GM21367 (cell line): ENCODE results near the gene GPR17.

Experiments used
- ATAC-seq: cut with Tn5 transposase; IDR thresholded peaks from one replicate; pipeline ENCODE4 v1.9.1; 2021; ENCODE audit not compliant: unreplicated experiment

Gene GPR17

DNA sequence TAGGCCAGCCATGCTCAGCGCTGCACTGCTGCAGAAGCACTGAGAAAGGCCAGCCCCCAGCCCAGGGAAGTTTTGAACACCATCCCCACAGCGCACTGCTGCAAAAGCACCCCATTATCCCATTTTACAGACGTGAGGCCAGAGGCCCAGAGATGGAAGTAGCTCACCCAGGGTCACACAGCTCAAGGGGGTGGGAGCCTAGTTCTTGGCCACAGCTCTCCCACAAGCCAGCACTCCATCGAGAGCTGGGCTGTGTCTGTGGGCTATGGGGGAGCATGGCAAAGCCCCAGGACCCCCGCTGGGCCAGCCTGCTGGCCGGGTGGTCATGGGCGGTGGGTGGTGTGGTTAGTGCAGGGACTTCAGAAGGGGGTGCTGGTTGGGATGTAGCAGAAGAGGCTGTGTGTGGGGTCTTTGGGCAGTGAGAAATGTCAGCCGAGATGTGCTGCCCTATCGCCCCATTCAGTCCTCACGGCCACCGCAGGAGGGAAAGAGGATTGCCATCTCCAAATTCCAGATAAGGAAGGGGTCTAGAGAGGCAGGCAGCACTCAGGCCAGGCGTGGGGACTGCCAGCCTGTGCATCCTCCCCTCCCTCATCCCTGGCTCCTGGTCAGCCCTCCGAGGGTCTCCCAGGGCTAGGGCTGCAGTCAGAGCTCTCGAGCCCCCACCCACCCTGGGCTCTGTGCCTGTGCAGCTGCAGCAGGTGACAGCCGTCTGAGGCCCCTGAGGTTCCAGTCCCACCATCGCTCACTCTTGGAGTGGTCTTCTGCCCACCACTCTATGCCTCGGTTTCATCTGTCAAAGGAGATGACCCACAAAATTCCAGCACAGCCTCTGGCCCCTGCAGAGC lies 17.0 kb upstream of the GPR17 start:
- ATAC-seq, result no peak

DNA sequence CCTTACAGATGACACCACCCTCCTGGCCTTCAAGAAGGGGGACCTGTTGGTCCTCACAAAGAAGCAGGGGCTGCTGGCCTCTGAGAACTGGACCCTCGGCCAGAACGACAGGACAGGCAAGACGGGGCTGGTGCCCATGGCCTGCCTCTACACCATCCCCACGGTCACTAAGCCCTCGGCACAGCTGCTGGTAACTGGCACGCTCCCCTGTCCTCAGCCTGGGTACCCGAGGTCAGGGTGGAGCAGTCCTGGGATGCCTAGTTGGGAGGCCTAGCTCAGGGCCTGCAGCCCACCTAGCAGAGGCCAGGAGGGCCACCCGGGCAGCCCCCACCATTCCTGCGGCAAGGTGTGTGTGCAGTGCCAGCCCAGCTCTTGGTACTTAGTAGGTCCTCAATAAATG lies 16.3 kb upstream of the GPR17 start:
- ATAC-seq, result no peak

DNA sequence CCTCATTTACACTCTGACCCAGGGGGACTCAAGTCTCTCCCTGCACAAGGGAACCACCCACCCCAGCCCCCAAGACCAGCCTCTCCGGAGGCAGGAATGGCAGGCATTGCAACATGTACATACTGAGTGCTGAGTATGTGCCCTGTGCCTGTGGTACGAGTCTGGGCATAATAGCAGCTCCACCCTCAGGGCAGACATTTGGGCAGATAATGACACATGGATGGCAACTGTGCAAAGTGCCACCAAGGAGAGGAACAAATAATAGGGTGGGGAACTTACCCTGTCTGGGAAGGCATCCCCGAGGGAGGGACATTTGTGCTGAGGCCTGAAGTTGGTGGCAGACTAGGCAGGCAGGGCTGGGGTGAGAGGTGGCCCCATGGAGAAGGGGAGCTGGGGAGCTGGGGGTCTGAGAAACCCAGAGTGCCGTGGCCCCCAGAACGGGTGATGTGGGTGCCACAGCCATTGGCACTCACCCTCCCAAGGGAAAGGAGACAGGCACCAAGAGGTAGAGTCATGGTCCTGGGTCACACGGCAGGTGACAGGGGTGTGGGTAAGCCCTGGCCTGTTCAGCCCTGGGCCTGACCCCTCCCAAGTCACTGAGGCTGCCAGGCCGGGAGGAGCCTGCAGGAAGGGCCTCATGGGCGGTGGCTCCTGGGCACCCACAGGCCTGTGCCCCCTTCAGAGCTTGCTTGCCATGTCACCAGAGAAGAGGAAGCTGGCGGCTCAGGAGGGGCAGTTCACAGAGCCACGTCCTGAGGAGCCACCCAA lies 15.7 kb upstream of the GPR17 start:
- no peak for ATAC-seq

DNA sequence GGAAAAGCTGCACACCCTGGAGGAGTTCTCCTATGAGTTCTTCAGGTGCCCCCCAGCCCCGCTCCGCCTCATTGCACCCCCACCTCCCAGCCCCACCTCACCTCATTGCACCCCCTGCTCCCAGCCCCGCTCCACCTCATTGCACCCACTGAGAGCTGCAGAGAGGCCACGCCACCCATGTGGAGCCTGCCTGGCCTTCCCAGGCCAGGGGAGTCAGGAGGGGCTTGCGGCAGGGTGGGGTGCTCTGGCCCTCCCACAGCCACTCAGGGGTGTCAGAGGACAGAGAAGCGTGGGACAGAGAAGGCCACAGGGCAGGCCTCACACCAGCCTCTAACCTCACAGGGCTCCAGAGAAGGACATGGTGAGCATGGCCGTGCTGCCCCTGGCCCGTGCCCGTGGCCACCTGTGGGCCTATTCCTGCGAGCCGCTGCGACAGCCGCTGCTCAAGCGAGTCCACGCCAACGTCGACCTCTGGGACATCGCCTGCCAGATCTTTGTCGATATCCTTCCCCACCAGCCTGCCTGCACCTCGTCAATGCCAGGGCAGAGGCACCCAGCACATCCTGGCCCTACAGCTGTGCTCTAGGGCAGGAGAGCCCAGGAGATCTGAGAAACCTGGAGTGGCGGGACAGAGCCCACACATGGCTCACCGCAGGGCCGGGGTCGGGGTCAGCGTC lies 15.0 kb upstream of the GPR17 start:
- no peak for ATAC-seq

DNA sequence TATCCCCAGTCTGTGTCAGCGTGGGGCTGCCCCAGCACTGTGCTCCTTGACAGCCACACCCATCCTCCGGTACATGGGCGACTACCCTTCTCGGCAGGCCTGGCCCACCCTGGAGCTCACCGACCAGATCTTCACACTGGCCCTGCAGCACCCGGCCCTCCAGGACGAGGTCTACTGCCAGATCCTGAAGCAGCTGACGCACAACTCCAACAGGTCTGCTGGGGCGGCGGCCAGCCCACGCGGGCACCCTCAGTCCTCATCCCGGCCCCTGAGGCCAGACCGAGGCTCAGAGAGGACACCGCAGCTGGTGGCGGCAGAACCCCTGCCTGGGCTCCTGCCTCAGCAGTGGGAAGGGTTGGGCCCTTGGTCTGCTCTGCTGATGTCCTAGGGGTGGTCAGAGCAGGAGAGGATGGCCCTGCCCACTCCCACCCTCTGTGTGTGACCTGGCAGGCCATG lies 14.4 kb upstream of the GPR17 start:
- ATAC-seq, result no peak

DNA sequence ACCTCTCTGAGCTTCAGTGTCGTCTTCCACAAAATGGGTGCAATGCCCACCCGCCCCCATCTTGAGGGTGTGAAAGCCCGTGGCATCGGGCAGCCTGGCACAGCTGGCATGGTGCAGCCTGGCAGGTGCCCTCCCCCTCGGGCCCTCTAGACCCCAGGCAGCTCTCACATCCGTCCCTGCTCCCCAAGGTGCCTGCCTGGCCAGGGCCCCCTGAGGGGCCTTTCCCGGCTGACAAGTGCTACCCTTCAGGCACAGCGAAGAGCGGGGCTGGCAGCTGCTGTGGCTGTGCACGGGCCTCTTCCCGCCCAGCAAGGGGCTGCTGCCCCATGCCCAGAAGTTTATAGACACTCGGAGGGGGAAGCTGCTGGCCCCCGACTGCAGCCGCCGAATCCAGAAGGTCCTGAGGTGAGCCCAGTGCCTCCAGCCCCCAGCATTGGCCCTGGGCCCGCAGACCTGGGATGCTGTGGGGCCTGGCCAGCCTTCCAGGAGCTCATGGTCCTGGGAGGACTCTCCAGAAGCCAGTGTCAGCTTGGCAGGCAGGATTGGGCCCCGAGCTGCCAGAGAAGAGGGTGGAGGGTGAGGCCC lies 13.9 kb upstream of the GPR17 start:
- ATAC-seq, result no peak

DNA sequence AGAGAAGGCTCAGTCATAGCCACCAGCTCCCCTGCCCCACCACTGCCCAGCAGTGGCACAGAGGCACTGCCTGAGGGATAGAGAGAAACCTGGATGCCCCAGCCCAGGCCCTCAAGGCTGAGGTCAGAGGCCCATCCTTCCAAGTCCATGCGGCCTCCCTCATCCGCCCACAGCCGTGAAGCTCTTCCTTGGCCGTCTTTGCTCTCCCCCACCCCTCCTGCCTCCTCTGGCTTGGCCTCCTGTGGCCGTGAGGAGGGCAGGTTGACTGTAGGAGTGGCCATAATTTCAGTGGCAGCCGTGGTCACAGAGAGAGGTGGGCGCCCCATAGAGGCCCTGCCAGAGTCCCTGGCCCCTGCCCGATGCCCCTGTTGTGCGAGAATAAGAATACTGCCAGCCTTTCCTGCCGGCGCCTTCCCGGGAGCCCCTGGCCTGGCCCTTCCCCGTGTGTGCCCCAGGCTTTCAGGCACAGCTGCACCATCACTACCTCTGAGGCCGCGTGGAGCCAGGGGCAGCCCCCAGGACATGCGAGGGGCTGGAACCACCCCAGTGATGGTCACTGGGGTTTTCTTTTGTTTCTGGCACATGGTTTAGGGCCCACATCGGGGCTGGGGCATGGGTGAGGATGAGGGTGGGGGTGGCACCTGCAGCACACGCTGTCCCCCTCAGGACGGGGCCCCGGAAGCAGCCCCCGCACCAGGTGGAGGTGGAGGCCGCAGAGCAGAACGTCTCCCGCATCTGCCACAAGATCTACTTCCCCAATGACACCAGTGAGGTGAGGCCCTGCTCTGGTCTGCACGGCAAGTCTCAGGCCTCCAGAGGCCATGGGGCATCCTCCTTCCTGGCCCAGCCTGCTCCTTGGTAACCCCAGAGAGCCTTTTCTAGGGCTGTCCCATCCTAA lies 13.1 kb upstream of the GPR17 start:
- ATAC-seq, result peak; percentile 42

DNA sequence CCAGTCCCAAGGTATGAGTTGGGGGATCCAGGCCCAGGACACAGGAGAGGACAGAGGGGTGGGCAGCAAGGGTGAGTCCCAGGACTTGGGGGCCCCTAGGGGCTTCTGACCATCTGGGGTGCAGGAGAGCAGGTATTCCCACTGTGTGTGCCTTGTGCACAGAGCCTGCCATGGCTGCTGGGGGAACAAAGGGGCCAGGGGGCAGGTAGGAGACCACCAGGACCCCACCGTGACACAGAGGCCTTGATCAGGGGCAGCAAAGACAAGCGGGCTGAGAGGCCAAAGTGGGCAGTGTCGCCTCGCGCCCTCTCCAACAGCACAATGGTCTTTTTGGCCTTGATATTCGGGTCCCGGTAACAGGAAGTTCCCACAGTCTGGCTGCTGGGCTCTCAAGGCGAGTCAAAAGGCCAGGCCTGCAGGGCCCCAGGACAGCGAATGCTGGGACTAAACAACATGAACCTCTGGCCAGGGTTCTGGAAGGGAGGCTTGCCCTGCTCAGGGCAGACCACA lies 12.3 kb upstream of the GPR17 start:
- ATAC-seq, result no peak

DNA sequence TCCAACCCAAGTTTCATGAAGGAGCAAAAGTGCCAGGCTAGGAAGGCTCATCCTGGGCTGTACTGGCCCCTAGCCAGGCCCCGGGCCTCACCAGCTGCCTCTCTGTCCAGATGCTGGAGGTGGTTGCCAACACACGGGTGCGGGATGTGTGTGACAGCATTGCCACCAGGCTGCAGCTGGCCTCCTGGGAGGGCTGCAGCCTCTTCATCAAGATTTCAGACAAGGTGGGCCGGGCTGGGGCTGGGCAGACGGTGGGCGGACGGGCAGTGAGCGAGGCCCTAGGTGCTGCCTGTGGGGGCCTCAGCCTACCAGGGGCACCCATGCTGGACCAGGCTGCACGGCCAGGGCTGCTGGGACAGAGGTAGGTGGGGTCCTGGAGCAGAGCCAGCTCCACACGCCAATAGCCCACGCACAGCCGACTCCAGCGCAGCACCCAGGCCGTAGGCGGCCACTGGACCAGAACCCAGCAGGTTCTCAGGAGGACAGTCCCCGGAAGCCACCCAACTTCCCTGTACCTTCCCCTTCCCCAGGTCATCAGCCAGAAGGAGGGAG lies 11.8 kb upstream of the GPR17 start:
- ATAC-seq, result no peak

DNA sequence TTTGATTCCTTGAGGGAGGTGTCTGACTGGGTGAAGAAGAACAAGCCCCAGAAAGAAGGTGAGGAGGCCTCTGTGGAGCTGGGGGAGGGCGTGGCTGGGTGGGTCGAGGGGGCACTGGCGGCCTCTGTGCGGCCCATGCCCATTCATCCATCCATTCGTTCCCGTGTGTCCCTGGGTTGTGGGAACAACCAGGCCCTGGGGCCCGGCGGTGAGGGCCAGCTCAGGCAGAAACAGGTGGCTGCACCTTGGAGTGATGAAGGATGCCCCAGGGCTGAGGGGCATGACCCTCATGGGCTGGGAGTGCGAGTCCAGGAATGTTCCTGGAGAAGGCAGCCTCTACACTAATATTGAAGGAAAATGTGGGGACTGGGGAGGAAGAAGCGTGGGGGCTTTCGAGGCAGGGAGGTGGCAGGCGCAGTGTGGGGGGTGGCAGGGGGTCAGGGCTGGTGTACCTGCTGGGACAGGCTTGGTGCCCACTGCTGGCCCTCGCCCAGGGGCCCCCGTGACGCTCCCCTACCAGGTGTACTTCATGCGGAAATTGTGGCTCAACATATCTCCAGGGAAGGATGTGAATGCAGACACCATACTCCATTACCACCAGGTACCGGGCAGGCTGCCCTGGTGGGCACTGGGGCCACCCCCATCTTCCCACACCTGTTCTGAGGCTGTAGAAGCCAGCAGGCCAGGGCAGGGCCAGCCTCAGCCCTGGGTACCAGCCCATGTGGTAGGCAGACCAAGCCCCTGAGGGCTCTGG lies 11.2 kb upstream of the GPR17 start:
- no peak for ATAC-seq

DNA sequence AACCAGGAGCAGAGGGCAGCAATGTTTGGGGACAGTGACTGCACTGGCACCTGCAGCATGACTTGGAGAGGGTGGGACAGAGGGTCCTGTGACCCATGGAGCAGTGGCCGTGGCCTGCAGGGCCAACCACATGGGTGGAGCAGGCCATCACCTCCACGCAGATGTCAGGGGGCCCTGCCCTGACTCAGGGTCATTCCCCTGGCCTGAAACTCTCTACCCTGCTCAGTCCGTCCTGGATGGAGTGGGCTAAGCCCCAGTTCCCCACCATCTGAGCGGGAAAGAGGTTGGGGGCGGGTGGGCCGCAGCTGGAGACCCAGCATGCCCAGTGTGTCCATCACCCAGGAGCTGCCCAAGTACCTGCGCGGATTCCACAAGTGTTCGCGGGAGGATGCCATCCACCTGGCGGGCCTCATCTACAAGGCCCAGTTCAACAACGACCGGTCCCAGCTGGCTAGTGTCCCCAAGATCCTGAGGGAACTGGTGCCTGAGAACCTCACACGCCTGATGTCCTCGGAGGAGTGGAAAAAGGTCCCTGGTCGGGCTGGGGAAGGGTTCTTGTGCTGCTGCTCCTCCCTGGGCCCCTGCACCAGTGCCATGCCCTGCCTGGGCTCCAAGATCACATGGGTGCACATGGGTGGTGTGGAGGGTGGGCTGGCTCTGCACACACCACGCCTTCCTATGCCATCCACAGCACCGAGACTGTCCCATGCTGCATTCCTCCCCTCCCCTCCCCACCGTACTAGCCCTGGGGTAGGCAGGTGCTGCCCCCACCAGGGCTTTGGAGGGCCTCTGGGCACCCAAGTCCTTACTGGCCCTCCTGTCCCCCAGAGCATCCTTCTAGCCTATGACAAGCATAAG lies 10.3 kb upstream of the GPR17 start:
- ATAC-seq, result no peak

DNA sequence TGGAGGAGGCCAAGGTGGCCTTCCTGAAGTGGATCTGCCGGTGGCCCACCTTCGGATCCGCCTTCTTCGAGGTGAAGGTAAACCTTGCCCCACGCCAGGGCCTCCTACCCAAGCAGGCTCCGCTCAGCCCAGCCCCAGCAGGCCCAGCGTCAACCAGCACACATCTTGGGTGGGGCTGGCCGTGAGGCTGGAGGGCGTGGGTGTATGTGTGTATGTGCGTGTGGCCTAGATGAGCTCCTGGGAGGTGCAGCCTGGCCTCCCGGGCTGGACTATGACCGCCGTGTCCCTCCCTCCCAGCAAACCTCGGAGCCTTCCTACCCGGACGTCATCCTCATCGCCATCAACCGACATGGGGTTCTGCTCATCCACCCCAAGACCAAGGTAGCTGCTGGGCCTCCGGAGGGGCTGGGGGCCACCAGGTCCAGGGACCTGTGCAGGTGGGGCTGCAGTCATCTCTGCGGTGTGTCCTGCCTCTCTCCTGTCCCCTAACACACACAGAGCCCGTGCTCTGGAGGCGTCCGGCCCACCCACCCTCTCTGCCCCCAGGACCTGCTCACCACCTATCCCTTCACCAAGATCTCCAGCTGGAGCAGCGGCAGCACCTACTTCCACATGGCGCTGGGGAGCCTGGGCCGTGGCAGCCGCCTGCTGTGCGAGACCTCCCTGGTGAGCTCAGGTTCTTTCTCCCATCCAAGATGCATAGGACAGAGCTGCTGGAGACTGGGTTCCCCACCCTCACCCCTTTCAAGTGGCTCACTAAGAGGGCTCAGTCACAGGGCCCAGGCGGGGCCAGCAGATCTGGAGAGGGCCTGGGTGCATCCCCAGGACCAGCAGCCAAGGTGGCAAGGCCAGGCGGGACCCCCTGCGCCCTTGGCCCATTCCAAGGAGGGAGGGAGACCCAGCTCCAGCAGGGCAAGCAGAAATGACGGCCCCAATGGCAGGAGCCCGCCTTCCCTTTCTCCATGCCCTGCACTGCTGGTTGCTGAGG lies 9.4 kb upstream of the GPR17 start:
- no peak for ATAC-seq

DNA sequence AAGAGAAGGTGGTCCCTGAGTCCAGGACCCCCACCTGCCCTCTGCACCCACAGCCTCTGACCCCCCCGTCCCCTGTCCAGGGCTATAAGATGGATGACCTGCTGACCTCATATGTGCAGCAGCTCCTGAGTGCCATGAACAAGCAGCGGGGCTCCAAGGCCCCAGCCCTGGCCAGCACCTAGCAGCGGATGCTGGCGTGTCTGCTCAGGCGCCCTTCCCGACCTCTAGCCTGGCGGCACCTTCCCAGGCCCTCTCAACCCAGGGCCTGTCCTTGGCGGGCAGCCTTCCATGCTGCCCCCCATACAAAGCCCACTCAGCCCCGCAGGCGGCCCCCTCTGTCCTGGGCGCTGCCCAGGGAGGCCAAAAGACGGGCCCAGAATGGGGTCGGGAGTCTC lies 8.7 kb upstream of the GPR17 start:
- ATAC-seq, result no peak

DNA sequence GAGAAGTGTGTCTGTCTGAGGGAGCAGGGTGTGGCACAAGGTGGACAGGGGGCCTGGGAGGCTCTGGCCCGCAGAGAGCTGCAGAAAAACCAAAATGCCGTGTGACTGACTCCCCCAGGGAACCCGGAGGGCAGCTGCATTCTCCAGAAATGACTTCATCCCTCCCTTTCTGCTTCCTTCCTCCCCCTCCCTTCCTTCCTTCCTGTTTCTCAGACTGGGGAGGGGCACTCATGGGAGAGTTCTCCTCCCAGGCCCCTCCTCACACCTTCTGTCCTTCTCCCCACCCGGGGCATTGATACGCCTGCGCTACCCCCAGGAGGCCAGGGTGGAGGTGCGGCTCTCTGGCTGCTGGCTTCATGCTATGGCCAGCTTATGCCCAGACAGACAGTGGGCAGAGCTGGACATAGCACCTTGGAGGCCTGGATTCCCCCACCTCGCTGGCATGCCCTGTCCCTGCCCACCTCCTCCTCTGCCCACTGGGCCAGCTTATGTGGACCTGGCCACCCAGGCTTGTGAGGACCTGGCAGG lies 8.2 kb upstream of the GPR17 start:
- ATAC-seq, result no peak

DNA sequence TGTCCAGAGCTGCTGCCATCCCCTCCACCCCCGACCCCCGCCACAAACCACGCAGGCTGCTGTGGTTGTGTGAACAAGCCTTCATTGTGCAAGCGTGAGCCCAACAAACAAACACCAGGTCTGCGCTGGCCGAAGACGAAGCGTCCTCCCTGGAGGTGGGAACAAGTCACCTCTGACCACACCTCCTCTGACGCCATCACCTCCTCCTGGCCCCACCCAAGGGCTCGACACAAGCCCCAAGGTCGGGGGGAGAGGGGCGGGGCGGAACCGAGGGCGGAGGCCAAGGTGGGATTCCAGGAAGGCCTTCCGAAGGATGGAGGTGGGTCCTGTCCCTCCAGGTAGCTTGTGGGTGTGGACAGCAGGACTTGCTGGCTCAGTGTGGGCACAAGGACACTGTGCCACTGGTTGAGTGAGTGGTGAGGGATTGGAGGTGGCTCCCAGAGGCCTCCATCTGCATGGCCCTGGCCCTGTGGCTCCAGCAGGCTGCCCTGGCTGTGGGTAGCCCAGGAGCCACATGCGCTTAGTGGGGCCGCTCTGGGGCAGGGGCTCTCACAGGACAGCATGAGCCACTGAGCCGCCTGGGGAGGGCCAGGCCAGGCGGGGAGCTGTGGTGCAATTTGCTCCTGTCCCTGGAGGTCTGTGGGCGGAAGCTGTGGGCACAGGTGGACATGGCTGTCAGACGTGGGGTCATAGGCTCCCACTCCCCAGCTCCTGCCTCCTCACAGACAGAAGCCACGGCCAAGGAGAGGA lies 7.4 kb upstream of the GPR17 start:
- no peak for ATAC-seq

DNA sequence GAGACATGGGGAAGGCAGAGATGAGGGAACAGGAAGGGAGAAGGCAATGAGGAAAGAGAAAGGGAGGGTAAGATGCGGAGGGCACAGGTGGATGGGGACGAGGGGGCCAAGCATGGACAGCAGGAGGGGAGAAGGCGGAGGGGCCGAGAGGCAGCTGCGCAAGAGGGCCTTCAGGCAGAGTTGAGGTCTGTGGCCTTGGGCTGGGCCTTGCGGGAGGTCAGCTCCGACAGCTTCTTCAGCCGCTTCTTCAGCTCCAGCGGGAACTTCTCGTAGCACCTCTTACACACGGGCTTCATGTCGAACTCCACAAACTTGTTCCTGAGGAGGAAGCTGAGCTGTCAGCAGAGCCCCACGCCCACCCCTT lies 6.9 kb upstream of the GPR17 start:
- no peak for ATAC-seq
